Fibroblast of lung (primary cell): ENCODE measurements around the gene INTS1.

Experiments
- CTCF ChIP-seq, 2 donors: IDR thresholded peaks in 1 of 2; conservative IDR thresholded peaks in 1 of 2; 1 replicate in 1 of 2; 2 replicates in 1 of 2; pipeline ENCODE4 v1.5.1; 2011 to 2012; ENCODE audit warnings: low read length in 2 of 2, control low read depth in 1 of 2, inconsistent platforms in 1 of 2, low read depth in 1 of 2, mild to moderate bottlenecking in 1 of 2
- EZH2 ChIP-seq: IDR thresholded peaks from 2 replicates; pipeline ENCODE4 v1.5.1; 2012; ENCODE audit warnings: low read length, control low read depth, mild to moderate bottlenecking; ENCODE audit errors: missing control alignments

GRCh38 chr7:1442355-1443124 lies 61.6 kb downstream of the INTS1 start:
- TF ChIP-seq CTCF (conservative IDR thresholded peaks at IDR 0.05 in 1 of 2, IDR thresholded peaks at IDR 0.05 in 1 of 2; ENCODE audit: low read depth in 1 of 2, low read length in 2 of 2), result no peak
- TF ChIP-seq EZH2, result no peak
